ENCODE data around the gene CCDC88B.

The CCDC88B gene

DNA sequence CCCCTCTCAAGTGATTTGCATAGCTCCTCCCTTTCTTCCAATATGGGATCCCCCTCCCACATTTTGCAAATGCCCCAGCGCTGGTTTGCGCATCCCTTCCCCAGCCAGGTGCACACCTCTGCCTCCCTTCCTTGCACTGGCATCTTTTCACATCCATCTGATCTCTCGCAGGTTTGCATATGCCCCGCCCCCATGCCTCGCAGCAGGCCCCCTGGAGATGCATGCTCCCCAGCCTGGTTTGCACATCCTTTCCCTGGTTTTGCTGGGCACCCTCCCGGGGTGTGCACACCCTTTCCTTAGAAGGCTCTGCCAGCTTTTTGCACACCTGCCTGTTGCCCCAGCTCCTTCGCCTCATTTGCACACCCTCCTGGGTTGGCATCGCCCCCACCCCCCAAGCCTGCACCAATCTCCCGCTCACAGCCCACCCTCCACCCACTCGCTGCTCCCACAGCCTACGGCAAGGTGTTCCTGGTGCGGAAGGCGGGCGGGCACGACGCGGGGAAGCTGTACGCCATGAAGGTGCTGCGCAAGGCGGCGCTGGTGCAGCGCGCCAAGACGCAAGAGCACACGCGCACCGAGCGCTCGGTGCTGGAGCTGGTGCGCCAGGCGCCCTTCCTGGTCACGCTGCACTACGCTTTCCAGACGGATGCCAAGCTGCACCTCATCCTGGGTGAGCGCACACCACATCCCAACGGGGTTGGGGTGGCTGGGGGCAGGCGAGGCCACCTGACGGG lies 19.9 kb downstream of the CCDC88B start:
- H3K27me3 ChIP-seq (ENCODE audit: insufficient read depth, low read length, poor library complexity, severe bottlenecking) = no peaks in the 10 kb centered on the region
- TF ChIP-seq EZH2phosphoT487 (IDR thresholded peaks at IDR 0.05; ENCODE audit: borderline replicate concordance) (no peak), CTCF (conservative IDR thresholded peaks at IDR 0.05; ENCODE audit: low read length) (no peak)
- H3K36me3 ChIP-seq (ENCODE audit: insufficient read depth, low read length) = peaks cover 6% of the 10 kb centered on the region; the same call in 1 of the 2 replicates
- no peaks in the 10 kb centered on the region for H3K9me3 ChIP-seq (ENCODE audit: insufficient read depth, low read depth, low read length)
- H3K4me3 ChIP-seq (ENCODE audit: low read length, poor library complexity, severe bottlenecking) = peak overlapping the region; percentile 98
- H4K20me1 ChIP-seq (ENCODE audit: insufficient read depth, low read length, poor library complexity, severe bottlenecking) = peaks cover 5% of the 10 kb centered on the region
- peak overlapping the region; percentile 97; the same call in 1 of the 2 replicates for H2AFZ ChIP-seq (ENCODE audit: low read length)
- H3K79me2 ChIP-seq (ENCODE audit: insufficient read depth, low read length) = peaks cover 18% of the 10 kb centered on the region; the same call in 1 of the 2 replicates
- H3K9me2 ChIP-seq (replicated peaks; ENCODE audit: low read depth, low read length) = no peaks in the 10 kb centered on the region
- H3K9ac ChIP-seq (ENCODE audit: low read depth, low read length, poor library complexity, severe bottlenecking) = peak overlapping the region; percentile 88
- peak overlapping the region; percentile 96 for H3K4me2 ChIP-seq (ENCODE audit: low read depth, low read length, poor library complexity, severe bottlenecking)
- no peaks in the 10 kb centered on the region for H3F3A ChIP-seq (ENCODE audit: low read depth)
- peaks cover 29% of the 10 kb centered on the region for H3K4me1 ChIP-seq (ENCODE audit: insufficient read depth, low read length, poor library complexity, severe bottlenecking)

GRCh38 chr11:64360448-64360921 lies 20.5 kb downstream of the CCDC88B start:
- Histone ChIP-seq H4K20me1 (ENCODE audit: insufficient read depth, low read length, poor library complexity, severe bottlenecking) (peaks cover 5% of the 10 kb centered on the region), H3K27me3 (ENCODE audit: insufficient read depth, low read length, poor library complexity, severe bottlenecking) (no peaks in the 10 kb centered on the region), H3K4me3 (ENCODE audit: low read length, poor library complexity, severe bottlenecking) (peak overlapping the region; percentile 98), H3K4me1 (ENCODE audit: insufficient read depth, low read length, poor library complexity, severe bottlenecking) (peaks cover 29% of the 10 kb centered on the region), H3K9me2 (replicated peaks; ENCODE audit: low read depth, low read length) (no peaks in the 10 kb centered on the region), H3F3A (ENCODE audit: low read depth) (no peaks in the 10 kb centered on the region), H3K4me2 (ENCODE audit: low read depth, low read length, poor library complexity, severe bottlenecking) (peak overlapping the region; percentile 96), H3K9me3 (ENCODE audit: insufficient read depth, low read depth, low read length) (no peaks in the 10 kb centered on the region), H2AFZ (ENCODE audit: low read length) (no peak overlapping the region), H3K79me2 (ENCODE audit: insufficient read depth, low read length) (peaks cover 18% of the 10 kb centered on the region; the same call in 1 of the 2 replicates), H3K36me3 (ENCODE audit: insufficient read depth, low read length) (peaks cover 10% of the 10 kb centered on the region; the same call in 1 of the 2 replicates), H3K9ac (ENCODE audit: low read depth, low read length, poor library complexity, severe bottlenecking) (peak overlapping the region; percentile 88)
- TF ChIP-seq EZH2phosphoT487 (IDR thresholded peaks at IDR 0.05; ENCODE audit: borderline replicate concordance) (no peak), CTCF (conservative IDR thresholded peaks at IDR 0.05; ENCODE audit: low read length) (no peak)

DNA sequence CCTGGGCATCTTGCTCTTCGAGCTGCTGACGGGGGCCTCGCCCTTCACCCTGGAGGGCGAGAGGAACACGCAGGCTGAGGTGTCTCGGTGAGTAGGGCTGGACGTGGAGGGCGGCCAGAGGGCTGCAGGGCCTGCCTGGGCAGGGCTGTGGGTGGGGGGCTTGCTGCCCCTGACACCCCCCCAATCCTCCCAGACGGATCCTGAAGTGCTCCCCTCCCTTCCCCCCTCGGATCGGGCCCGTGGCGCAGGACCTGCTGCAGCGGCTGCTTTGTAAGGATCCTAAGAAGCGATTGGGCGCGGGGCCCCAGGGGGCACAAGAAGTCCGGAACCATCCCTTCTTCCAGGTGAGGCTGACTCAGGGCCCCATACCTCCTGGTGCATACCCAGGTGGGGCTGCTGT lies 21.7 kb downstream of the CCDC88B start:
- Histone ChIP-seq H3K4me2 (ENCODE audit: low read depth, low read length, poor library complexity, severe bottlenecking) (no peak overlapping the region), H3F3A (ENCODE audit: low read depth) (no peaks in the 10 kb centered on the region), H3K4me1 (ENCODE audit: insufficient read depth, low read length, poor library complexity, severe bottlenecking) (peaks cover 29% of the 10 kb centered on the region), H3K9me3 (ENCODE audit: insufficient read depth, low read depth, low read length) (no peaks in the 10 kb centered on the region), H4K20me1 (ENCODE audit: insufficient read depth, low read length, poor library complexity, severe bottlenecking) (peaks cover 5% of the 10 kb centered on the region), H3K36me3 (ENCODE audit: insufficient read depth, low read length) (peaks cover 16% of the 10 kb centered on the region; the same call in 1 of the 2 replicates), H2AFZ (ENCODE audit: low read length) (no peak overlapping the region), H3K27me3 (ENCODE audit: insufficient read depth, low read length, poor library complexity, severe bottlenecking) (no peaks in the 10 kb centered on the region), H3K79me2 (ENCODE audit: insufficient read depth, low read length) (peaks cover 18% of the 10 kb centered on the region; the same call in 1 of the 2 replicates), H3K4me3 (ENCODE audit: low read length, poor library complexity, severe bottlenecking) (no peak overlapping the region), H3K9ac (ENCODE audit: low read depth, low read length, poor library complexity, severe bottlenecking) (no peak overlapping the region), H3K9me2 (replicated peaks; ENCODE audit: low read depth, low read length) (no peaks in the 10 kb centered on the region)
- TF ChIP-seq CTCF (conservative IDR thresholded peaks at IDR 0.05; ENCODE audit: low read length) = no peak
- no peak for TF ChIP-seq EZH2phosphoT487 (IDR thresholded peaks at IDR 0.05; ENCODE audit: borderline replicate concordance)
